Measurements from ENCODE around the gene ALKBH7.
A peak's percentile ranks its signal among the peaks of the same experiment; 100 is the strongest.
"Not testable (repeated sequence)": the region's sequence is repeated elsewhere in the genome, so short reads cannot be mapped to it uniquely, and the experiment has no call there.

The ALKBH7 gene

GRCh38 chr19:6357174-6357573, 15.4 kb upstream of the ALKBH7 start:
- DNase-seq (ENCODE audit: low read depth in 1 of 2, low spot score in 1 of 2), result no peak
- in situ Hi-C loops (cut with HindIII; ENCODE audit: low pct_unique_long_range_greater_than_20kb, low sequenced_read_pairs), result no loop called here
- no peak for TF ChIP-seq JUND (IDR thresholded peaks at IDR 0.05; ENCODE audit: low read depth)

- TF ChIP-seq JUND (IDR thresholded peaks at IDR 0.05; ENCODE audit: low read depth), result no peak
- DNase-seq (ENCODE audit: low read depth in 1 of 2, low spot score in 1 of 2), result no peak
- in situ Hi-C loops (cut with HindIII; ENCODE audit: low pct_unique_long_range_greater_than_20kb, low sequenced_read_pairs), result no loop called here
These were observed 14.6 kb upstream of the ALKBH7 start for GRCh38 chr19:6358003-6358402.

DNA sequence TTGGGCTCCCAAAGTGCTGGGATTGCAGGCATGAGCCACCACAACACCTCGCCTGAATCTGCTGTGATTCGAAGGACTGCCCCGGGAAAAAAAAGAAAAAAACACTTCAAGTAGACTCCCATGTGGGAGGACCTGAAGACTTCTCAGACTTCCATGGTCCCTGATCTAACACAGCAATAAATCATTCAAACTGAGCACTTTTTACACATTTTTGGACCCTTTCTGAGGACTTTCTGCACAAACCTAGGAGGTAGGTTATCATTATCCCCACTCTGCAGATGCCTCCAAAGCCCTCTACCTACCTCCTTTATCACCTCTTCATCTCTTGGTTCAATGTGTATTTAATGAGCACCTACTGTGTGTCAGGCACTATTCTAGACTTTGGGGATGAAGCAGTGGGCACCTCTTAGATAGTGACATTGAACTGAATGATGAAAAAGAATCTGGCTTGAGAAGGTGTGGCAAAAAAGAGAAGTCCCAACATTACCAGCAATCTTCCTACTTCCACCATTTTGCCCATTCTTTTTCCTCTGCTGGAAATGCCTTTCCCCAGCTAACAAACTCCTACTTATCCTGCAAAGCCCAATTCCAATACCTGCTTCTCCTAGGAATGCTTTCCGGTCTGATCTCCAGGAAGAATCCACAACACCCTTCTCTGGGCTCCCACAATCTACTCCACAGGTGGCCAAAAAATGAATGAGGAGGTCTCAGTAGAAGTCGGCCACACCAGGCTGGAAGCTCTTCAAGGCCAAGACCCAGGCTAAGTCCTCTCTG, 12.8 kb upstream of the ALKBH7 start:
- no peak for TF ChIP-seq JUND (IDR thresholded peaks at IDR 0.05; ENCODE audit: low read depth)
- DNase-seq (ENCODE audit: low read depth in 1 of 2, low spot score in 1 of 2), result no peak
- in situ Hi-C loops (cut with HindIII; ENCODE audit: low pct_unique_long_range_greater_than_20kb, low sequenced_read_pairs), result no loop called here

GRCh38 chr19:6360445-6360844, 12.1 kb upstream of the ALKBH7 start:
- in situ Hi-C loops (cut with HindIII; ENCODE audit: low pct_unique_long_range_greater_than_20kb, low sequenced_read_pairs); DNase-seq (ENCODE audit: low read depth in 1 of 2, low spot score in 1 of 2): not testable (repeated sequence)

DNA sequence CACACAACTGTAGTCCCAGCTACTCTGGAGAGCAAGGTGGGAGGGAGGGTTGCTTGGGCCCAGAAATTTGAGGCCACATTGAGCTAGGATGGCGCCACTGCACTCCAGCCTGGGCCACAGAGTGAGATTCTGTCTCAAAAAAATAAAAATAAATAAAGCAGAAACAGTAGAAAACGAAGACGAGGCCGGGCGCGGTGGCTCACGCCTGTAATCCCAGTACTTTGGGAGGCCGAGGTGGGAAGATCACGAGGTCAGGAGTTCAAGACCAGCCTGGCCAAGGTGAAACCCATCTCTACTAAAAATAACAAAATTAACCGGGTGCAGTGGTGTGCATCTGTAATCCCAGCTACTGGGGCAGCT, 11.8 kb upstream of the ALKBH7 start:
- DNase-seq (ENCODE audit: low read depth in 1 of 2, low spot score in 1 of 2); in situ Hi-C loops (cut with HindIII; ENCODE audit: low pct_unique_long_range_greater_than_20kb, low sequenced_read_pairs): not testable (repeated sequence)

DNA sequence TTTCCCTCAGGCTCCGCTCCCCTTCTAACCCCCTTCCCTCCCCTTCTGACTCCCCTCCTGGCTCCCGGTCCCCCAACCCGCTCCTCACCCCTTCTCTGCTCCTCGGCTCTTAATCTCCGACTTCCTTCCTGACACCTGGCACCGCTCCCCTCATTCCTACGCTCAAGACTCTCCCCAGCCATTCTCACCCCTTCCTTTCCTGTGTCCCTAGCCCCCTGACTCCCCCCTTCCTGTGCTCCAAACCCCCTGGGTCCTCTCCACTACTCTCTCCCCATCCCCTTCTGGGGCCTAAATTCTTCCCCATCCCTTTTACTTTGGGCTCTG, 10.6 kb upstream of the ALKBH7 start:
- TF ChIP-seq JUND (IDR thresholded peaks at IDR 0.05; ENCODE audit: low read depth), result no peak
- in situ Hi-C loops (cut with HindIII; ENCODE audit: low pct_unique_long_range_greater_than_20kb, low sequenced_read_pairs), result no loop called here
- DNase-seq (ENCODE audit: low read depth in 1 of 2, low spot score in 1 of 2), result no peak

DNA sequence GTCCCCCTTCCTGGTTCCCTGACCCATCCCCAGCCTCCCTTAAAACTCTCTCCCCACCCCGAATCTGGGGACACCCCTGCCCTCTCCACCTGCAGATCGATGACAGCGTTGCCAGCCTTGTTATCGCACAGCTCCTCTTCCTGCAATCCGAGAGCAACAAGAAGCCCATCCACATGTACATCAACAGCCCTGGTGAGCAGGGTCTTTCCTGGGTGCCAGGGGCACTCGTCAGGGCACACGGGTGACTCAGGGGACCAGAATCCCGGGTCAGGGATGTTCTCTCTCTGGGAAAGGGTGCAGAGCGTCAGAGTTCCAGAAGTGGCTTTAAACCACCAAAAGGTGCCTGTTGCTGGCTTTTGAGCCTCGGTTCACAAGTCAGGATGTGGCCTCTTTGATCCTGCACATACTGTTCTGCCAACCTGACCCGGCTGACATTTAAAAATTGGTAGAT, 10.2 kb upstream of the ALKBH7 start:
- in situ Hi-C loops (cut with HindIII; ENCODE audit: low pct_unique_long_range_greater_than_20kb, low sequenced_read_pairs), result no loop called here
- TF ChIP-seq JUND (IDR thresholded peaks at IDR 0.05; ENCODE audit: low read depth), result no peak
- no peak for DNase-seq (ENCODE audit: low read depth in 1 of 2, low spot score in 1 of 2)

DNA sequence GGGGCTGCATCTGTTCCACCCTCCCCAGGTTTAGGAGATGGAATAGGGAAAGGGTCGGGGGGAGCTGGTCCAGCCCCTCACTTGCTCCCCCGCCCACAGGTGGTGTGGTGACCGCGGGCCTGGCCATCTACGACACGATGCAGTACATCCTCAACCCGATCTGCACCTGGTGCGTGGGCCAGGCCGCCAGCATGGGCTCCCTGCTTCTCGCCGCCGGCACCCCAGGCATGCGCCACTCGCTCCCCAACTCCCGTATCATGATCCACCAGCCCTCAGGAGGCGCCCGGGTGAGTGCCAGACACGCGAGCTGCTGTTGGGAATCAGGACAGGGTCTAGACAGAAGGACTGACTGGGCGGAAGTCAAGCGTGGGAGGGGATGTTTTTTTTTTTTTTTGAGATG, 8.2 kb upstream of the ALKBH7 start:
- DNase-seq (ENCODE audit: low read depth in 1 of 2, low spot score in 1 of 2), result no peak
- no peak for TF ChIP-seq JUND (IDR thresholded peaks at IDR 0.05; ENCODE audit: low read depth)
- in situ Hi-C loops (cut with HindIII; ENCODE audit: low pct_unique_long_range_greater_than_20kb, low sequenced_read_pairs), result no loop called here

GRCh38 chr19:6373096-6373812, 660 bp downstream of the ALKBH7 start:
- in situ Hi-C loops (cut with HindIII; ENCODE audit: low pct_unique_long_range_greater_than_20kb, low sequenced_read_pairs), result no loop called here
- peak; percentile 73 to 96 for DNase-seq (ENCODE audit: low read depth in 1 of 2, low spot score in 1 of 2)
- no peak for TF ChIP-seq JUND (IDR thresholded peaks at IDR 0.05; ENCODE audit: low read depth)

GRCh38 chr19:6373813-6374108, 1.2 kb downstream of the ALKBH7 start:
- TF ChIP-seq JUND (IDR thresholded peaks at IDR 0.05; ENCODE audit: low read depth), result no peak
- DNase-seq (ENCODE audit: low read depth in 1 of 2, low spot score in 1 of 2), result no peak
- in situ Hi-C loops (cut with HindIII; ENCODE audit: low pct_unique_long_range_greater_than_20kb, low sequenced_read_pairs), result no loop called here

GRCh38 chr19:6374161-6374709, 1.6 kb downstream of the ALKBH7 start:
- no peak for TF ChIP-seq JUND (IDR thresholded peaks at IDR 0.05; ENCODE audit: low read depth)
- in situ Hi-C loops (cut with HindIII; ENCODE audit: low pct_unique_long_range_greater_than_20kb, low sequenced_read_pairs), result no loop called here

DNA sequence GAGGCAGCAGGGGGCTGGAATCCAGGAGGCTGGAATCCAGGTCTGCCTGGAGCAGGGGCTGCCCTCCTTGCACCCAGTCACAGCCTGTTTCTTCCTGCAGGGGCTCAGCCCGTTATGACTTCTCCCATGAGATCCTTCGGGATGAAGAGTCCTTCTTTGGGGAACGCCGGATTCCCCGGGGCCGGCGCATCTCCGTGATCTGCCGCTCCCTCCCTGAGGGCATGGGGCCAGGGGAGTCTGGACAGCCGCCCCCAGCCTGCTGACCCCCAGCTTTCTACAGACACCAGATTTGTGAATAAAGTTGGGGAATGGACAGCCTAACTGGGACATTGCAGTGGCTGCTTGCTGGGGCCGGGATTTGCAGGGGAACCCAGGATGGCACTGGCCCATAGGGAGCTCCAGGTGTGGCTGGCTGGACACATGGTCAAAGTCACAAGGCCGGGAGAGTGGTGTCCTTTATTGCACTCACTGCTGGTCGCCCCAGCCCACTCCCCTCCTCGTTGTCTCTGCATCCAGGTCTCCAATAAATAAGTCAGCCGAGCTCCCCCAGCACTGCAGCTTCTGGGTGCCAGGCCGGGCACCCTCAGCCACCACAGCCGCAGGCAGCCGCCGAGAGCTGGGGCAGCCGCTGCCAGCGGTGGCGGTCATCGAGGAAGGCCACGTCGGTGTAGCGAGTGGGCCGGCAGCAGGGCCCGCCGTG, 2.3 kb downstream of the ALKBH7 start:
- in situ Hi-C loops (cut with HindIII; ENCODE audit: low pct_unique_long_range_greater_than_20kb, low sequenced_read_pairs), result no loop called here
- no peak for TF ChIP-seq JUND (IDR thresholded peaks at IDR 0.05; ENCODE audit: low read depth)

More at GRCh38 chr19:6374161-6374709, 1.6 kb downstream of the ALKBH7 start:
- DNase-seq (ENCODE audit: low read depth in 1 of 2, low spot score in 1 of 2), result no peak

DNA sequence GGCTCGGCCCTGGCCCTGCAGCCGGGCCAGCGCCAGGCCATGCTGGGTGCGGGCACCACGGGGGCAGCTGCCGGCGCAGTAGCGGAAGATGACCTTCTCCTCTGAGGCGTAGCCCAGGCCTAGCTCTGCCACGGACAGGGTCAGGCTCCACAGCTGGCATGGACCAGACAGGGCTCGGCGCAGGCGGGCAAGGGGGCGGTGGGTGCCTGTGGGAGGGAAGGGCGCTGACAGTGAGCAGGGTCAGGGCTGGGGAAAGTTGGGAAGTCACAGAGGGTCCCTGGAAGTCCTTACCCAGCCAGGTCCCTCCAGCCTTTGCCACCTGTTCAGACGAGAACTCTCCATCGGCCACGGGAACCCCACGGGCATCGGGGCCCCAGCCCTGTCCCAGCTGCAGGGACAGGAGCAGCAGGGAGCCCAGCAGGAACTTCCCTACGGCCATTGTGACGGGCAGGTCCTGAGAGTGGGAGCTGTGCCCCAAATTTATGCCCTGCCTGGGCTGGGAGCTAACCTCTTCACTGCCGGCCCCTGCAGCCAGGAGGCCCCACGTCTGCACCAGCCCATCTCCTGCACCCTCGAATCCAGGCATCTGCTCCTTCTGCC, 2.9 kb downstream of the ALKBH7 start, which contains the start of gene PSPN:
TSS of gene PSPN (minus strand) at position 523 of the 600 bp plus-strand sequence. CDS start at position 439, 84 bp downstream.
- no peak for TF ChIP-seq JUND (IDR thresholded peaks at IDR 0.05; ENCODE audit: low read depth)
- in situ Hi-C loops (cut with HindIII; ENCODE audit: low pct_unique_long_range_greater_than_20kb, low sequenced_read_pairs), result no loop called here
- DNase-seq (ENCODE audit: low read depth in 1 of 2, low spot score in 1 of 2), result no peak

More for the DNA sequence above, 2.3 kb downstream of the ALKBH7 start:
- DNase-seq (ENCODE audit: low read depth in 1 of 2, low spot score in 1 of 2), result no peak
